C4-2B (cell line): ENCODE results near the gene CDHR5.

ENCODE experiments used
- CTCF ChIP-seq: fragments of 450-650 bp; conservative IDR thresholded peaks from 2 replicates; pipeline ENCODE4 v1.5.1; 2017; ENCODE audit warnings: mild to moderate bottlenecking
- ZFX ChIP-seq: fragments of 450-650 bp; IDR thresholded peaks from 2 replicates; pipeline ENCODE4 v1.6.1; 2017

GRCh38 chr11:609341-609811 lies 15.4 kb downstream of the CDHR5 start:
- TF ChIP-seq CTCF, result no peak
- no peak for TF ChIP-seq ZFX
